CD1c-positive myeloid dendritic cell (primary cell): ENCODE measurements around the gene MROH2A.
A peak's percentile ranks its signal among the peaks of the same experiment; 100 is the strongest.

Experiments
- DNase-seq: peaks from one replicate; pipeline ENCODE4 v3.0.0-alpha.2; 2016; ENCODE audit errors: extremely low spot score

Gene MROH2A

GRCh38 chr2:233854241-233854981, 76.3 kb downstream of the MROH2A start, which contains the start of gene HJURP:
TSS of gene HJURP (minus strand) at chr2:233854535. CDS start at chr2:233854500, 35 bp downstream.
- DNase-seq: peak; percentile 96

- DNase-seq: no peak
Observed at GRCh38 chr2:233855345-233855744, 77.2 kb downstream of the MROH2A start.

GRCh38 chr2:233856184-233856583, 78.1 kb downstream of the MROH2A start:
- DNase-seq: no peak

- peak; percentile 55 for DNase-seq
Observed at GRCh38 chr2:233857511-233858141, 79.5 kb downstream of the MROH2A start.

- DNase-seq: no peak
Observed at GRCh38 chr2:233858331-233858730, 80.2 kb downstream of the MROH2A start.

GRCh38 chr2:233862261-233862768, 84.2 kb downstream of the MROH2A start:
- DNase-seq: no peak

GRCh38 chr2:233865838-233866237, 87.7 kb downstream of the MROH2A start:
- no peak for DNase-seq

- DNase-seq: no peak
Observed at GRCh38 chr2:233866479-233866878, 88.3 kb downstream of the MROH2A start.

GRCh38 chr2:233867993-233868532, 89.9 kb downstream of the MROH2A start, which contains the start of gene MSL3B:
TSS of gene MSL3B (minus strand) at chr2:233868386.
- peak; percentile 73 for DNase-seq

GRCh38 chr2:233871432-233871831, 93.3 kb downstream of the MROH2A start:
- DNase-seq: no peak

GRCh38 chr2:233872125-233872524, 94.0 kb downstream of the MROH2A start:
- DNase-seq: peak; percentile 27

GRCh38 chr2:233882353-233882752, 104.2 kb downstream of the MROH2A start:
- DNase-seq: no peak
